KG1 (cell line): Measurements from ENCODE around the gene BCAS4.

Experiments used
- DNase-seq: peaks from one replicate; lab custom pipeline; 2025; lab: John Stamatoyannopoulos, UW

BCAS4 gene

DNA sequence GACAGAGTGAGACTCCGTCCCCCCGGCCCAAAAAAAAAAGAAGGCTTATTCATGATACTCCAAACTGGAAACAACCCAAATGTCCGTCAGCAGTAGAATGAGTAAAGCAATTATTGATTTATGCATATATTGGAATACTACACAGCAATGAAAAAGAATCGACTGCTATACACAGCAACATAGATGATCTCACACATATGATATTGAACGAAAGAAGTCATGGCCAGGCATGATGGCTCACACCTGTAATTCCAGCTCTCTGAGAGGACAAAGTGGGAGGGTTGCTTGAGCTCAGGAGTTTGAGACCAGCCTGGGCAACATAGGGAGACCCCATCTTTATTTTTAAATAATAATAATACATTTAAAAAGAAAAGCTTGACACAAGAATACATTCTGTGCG, 28.5 kb downstream of the BCAS4 start:
- no peak for DNase-seq

DNA sequence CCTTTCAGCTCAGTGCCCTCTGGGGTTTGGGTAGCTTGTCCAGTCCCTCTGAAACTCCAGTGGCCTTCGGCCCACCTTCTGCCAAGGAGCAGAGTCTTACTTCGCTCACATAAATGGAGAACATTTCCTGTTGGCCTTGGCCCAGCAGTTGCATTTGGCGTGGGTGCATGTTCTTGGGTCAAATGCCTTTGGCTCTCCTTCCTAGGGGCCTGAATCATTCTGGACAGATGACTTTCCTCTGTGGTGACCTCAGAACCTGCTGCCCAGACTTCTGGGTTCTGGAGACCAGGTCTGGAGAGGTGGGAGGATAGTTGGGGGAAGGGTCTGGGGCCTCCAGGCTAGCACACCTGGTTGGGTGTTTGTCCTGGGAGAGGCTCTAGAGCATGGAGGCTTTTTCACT, 29.3 kb downstream of the BCAS4 start:
- no peak for DNase-seq

DNA sequence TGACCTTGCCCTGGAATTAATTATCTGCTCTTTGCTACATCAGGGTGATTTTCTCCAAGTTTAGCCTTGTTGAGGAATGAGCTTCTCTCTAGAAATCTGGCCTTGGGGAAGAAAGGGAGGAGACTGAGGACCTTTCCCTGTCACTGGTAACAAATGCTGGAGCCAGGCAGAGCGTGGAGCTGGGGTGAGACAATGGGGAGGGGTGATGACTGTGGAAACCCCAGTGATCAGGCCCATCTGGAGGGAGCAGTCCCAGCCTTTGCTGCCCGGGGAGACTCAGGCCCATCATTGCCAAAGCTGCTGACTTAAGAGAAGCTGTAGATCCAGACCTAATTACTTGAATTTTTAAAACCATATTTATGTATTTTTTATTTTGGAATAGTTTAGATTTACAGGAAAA, 31.3 kb downstream of the BCAS4 start:
- no peak for DNase-seq

DNA sequence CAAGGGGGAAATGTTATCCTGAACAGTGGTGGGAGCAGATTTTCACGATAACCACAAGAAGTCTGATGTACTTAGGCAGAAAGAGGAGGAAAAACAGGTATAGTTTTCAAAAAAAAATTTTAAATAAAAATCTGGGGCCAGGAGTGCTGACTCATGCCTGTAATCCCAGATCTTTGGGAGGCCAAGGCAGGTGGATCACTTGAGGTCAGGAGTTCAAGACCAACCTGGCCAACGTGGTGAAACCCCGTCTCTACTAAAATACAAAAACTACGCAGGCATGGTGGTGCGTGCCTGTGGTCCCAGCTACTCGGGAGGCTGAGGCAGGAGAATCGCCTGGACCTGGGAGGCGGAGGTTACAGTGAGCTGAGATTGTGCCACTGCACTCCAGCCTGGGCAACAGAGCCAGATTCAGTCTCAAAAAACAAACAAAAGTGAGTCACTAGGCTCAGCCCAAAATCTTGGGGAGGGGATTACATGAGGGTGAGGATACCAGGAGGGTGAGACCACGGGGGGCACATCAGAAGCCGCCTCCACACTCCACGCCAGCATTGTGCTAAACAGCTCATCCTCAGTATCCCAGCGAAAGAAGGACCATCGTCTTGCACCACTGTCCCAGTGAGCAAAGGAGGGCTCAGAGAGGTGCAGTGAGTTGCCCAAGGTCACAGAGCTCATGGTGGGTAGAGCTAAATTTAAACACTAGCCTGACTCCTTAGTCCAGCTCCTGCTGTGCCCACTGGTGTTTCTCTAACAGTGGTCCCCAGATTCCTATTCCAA, 33.7 kb downstream of the BCAS4 start:
- DNase-seq, result no peak

DNA sequence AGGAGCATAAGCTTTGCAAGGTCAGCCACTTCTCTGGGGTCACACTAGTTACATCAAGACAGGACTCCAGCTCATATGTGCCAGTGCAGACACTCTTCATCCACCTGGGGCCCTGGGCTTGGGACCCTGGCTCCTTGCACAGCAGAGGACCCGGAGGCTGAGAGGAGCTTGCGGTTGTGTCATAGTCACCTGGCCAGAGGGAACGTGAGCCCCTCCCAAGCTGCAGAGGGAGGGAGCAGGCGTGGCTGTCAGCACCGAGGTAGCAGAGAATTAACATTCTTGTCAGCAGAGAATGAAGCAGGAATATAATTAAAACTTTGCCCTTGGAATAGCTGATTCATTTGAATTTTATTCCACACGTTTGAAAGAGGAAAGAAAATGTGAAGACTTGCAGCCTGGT, 36.8 kb downstream of the BCAS4 start:
- DNase-seq, result no peak

DNA sequence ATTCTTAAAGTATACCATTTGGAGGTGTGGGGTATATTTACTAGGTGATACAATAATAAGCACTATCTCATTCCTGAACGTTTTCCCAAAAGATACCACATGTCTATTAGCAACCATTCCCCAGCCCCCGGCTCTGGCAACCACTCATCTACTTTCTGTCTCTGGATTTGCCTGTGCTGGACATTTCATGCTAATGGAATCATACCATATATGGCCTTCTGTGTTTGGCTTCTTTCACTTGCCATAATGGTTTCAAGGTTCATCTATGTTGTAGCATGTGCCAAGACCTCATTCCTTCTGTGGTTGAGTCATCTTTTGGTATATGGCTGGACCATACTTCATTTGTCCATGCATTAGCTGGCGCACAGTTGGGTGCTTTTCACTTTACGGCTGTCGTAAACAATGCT, 39.7 kb downstream of the BCAS4 start:
- no peak for DNase-seq

DNA sequence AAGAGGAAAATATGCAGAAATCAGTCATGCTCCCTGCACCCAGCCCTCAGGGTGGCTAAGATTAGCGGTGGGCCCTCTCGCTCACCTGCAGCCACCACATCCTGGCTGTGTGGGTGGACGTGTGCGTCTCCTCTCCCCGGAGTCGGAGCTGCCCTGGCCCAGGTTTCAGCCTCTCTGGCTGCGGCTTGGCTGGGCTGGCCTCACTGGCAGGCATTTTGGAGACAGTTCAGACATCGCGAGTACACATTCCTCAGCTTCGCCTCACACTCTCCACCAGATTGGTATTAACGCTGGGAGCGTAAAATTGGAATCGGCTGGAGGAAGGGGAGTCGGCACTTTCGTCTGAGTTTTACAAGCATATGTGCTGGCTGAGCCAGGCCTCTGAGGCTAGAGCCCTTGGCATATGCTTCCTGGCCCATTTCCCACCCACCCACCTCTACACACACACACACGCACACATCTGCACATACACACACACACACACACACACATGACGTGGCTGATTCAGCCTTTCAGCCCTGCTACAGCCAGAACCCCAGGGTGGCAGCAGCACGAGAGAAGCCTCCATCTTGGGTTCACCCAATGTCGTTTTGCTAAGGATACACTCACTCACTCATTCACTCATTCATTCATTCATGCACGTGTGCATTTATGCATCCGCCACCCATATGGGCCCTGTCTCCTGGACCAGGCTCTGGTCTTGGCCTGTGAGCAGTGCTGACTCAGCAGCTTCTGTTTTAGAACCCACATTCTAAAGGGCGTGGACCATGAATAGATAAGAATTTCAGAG, 42.9 kb downstream of the BCAS4 start:
- no peak for DNase-seq

DNA sequence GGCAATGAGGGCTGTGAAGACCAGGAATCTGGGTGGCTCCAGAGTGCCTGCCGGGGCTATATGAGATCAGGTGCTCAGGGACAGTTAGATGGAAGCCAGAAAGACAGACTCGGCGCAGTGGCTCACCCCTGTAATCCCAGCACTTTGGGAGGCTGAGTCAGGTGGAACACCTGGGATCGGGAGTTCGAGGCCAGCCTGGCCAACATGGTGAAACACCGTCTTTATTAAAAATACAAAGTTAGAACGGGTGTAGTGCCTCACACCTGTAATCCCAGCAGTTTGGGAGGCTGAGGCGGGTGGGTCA, 43.4 kb downstream of the BCAS4 start:
- DNase-seq, result no peak

DNA sequence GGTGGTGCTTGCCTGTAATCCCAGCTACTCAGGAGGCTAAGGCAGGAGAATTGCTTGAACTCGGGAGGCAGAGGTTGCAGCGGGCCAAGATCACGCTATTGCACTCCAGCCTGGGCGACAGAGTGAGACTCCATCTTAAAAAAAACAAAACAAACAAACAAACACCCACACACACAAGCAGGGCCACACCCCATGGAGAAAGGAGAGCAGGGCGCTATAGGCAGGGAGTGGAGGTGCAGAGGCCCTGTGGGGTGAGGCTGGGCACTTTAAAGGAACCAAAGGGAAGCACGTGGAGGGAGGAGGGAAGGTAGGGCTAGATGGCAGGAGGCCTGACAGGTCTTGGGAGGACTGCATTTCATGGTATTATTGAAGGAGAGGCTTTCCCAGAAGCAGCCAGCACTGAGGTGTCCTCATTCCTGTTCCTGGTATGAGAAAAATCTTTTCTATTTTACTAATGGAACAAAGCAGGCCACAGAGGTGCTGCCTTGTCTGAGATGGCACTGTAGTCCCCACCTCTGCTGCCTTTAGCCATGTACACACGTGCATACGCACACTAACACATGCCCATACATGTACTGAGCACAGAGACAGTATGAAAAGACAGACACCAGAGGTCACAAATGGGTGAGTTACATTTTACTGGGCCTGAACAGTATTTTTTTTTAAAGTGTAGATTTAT, 44.0 kb downstream of the BCAS4 start:
- DNase-seq, result no peak

DNA sequence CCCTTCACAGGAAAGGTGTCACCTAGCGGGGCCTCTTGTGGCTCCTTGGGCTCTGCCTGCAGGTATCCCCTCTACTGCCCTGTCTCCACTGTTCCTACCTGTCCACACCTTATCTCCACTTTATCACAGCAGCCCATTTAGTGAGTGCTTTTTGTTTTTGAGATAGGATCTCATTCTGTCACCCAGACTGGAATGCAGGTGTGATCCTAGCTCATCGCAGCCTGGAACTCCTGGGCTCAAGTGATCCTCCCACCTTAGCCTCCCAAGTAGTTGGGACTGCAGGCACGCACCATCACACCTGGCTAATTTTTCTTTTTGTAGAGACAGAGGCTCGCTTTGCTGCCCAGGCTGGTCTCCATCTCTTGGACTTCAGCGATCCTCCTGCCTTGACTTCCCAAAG, 48.0 kb downstream of the BCAS4 start:
- DNase-seq, result no peak

DNA sequence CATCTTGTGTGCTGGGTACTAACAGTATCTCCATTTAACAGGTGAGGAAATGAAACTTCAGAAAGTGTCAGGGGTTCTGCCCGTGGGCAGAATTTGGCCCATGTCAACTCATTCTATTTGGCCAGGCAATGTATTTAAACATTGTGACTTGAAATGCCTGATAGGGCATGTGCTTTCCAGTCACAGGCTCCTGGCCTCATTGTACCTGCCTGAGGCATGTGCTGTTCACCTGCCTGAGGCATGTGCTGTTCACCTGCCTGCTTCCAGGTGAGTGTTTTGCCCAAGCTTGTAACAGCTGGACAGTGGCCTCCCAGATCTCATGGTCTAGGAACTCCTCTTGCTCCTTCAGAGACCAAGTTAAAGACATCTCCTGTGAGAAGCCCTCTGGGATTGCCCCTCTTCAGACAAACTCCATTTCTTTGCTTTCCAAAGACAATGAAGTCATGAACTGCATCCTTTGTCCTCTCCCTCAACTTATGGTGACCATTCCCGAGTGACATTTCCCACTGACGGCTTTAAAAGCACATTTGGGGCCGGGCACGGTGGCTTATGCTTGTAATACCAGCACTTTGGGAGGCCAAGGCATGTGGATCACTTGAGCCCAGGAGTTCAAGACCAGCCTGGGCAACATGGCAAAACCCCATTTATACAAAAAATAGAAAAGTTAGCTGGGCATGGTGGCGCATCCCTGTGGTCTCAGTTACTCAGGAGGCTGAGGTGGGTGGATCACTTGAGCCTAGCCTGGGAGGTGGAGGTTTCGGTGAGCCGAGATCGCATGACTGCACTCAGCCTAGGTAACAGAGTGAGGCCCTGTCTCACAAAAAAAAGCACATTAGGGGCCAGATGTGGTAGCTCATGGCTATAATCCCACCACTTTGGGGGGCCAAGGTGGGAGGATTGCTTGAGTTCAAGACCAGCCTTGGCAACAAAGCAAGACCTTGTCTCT, 48.7 kb downstream of the BCAS4 start:
- no peak for DNase-seq

DNA sequence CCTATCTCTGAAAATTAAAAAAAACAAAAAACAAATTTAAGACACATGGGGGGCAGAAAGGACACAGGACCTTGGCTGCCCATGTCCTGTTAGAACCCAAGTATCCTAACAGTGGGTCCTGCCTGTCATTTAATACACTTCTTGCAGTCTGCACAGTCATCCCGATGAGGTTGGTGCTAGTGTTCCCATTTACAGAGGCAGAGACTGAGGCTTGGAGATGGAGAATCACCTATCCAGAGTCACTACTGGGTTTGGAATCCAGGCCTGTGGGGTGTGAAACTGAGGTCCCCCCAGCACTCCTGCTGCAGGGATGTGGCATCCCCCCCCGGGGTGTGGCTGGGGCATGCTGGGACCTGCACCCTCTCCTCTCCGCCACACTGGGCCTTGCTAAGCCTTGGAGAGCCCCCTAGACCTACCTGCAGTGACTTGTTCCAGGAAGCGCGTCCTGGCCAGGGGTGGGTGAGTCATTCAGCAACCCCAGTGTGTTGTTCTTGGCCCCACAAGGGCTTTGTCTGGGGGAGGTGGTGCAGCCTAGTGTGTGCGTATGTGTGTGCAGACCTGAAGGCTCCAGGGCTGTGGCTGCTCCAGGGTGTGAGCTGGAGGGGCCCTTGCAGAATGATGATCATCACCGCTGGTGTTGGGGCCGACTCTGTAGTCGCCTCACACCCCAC, 49.7 kb downstream of the BCAS4 start:
- DNase-seq, result no peak

DNA sequence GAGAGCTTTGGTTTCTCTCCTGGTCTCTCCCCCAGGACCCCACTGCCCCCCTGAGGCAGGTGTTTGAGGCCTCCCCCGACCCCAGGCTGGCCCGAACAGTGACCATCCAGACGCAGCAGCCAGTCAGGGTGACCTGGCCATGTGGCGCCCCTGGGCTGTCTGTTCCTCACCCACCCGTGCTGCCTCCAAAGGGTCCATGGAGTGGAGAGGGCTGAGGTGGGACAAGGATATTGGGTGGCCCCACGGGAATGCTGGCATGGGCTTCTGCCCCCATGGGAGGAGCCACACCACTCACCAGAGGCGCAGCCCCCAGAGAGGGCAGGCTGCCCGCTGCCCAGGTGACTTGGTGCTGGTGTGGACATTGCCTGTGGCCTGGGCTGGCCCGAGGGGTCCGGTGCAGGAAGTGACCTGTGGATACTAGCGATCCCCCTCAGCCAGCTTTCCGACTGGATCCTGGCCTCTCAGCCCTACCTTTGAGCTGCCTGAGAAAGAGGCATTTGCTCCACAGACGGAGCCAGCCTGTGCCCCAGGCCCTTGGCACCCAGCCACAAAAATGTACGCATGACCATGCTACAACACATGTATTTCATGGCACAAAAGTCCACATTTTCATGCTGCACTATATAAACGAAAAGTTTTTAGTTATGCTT, 50.8 kb downstream of the BCAS4 start:
- no peak for DNase-seq

DNA sequence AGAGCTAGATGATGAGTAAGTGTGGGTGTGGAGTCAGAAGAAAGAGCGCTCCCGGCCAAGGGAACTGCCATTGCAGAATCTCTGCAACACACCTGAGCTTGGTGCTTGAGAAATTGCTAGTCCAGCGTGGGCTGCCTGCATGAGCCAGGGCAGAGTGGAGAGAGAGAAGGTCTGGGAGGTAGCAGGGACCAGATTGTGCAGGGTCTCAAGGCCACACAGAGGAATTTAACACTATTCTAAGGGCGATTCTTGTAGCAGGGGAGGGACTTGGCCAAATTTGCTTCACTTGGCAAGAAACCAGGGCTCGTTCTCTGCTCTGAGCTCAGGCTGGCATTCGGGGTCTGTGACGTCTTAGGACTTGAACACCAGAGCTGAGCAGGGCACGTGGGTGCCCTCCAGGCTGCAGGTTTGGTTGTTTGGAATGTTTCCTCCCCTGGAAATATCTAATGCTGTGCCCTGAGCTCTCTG, 53.5 kb downstream of the BCAS4 start:
- DNase-seq, result no peak

DNA sequence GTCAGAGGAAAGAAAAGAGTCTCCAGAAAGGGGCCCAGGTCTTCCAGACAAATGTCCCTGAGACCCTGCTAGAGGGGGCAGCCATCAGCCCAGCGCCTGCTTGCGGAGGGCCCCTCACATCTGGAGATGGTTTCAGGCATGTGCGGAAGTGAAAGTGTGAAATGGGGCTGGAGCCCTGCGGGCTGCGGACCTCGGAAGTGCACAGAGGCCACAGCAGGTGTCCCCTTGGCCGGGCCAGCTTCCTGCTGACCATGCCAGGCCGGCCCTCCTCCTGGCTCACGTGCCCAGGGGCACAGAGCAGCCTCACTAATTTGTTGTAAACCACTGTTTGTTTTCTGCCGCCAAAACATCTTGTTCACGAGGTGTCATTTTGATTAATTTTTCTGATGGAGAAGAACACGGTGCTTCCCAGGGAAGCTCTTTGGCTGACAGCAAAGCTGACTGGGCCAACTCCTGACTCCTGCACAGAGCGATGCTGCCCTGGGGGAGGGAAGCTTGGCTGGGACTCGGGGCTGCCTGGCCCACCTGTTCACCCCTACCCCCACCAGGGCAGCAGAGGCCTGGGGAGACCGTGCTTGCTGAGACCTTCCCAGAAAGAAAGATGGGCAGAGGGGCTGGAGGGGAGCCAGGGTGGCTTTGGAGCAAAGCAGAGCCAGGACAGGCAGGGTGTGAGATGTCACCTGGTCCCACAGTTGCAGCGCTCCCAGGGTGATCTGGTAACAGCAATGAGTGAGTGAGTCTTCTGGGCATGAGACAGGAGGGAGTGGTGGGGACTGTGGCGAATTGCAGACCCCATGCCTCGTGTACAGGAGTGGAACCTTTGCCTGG, 54.2 kb downstream of the BCAS4 start:
- no peak for DNase-seq

DNA sequence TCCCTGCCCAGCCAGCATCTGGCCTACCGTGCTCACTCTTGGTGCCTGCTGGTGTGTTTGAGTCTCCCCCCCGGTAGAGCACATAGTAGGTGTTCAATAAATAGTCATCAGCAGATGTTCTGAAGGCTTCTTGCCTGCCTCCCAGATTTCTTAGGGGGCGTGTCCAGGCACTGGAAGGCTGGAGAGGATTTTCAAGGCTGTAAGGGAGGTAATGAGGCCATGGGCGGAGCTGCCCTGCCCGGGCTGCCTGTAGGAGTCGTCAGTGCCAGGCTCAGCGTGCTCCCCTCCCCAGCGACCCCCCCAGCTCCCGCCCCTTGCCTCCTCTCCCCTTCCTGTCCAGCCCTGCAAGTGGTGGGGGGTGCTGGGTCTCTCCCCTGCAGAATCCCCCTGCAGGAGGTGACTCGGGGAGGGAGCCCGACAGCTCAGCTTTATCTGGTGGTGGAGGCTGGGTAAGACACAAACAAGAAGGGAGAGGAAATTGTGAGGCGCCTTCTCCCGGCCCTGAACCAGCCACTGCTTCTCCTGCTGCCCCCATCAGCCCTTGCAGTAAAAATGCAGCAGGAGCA, 55.9 kb downstream of the BCAS4 start:
- DNase-seq, result no peak

DNA sequence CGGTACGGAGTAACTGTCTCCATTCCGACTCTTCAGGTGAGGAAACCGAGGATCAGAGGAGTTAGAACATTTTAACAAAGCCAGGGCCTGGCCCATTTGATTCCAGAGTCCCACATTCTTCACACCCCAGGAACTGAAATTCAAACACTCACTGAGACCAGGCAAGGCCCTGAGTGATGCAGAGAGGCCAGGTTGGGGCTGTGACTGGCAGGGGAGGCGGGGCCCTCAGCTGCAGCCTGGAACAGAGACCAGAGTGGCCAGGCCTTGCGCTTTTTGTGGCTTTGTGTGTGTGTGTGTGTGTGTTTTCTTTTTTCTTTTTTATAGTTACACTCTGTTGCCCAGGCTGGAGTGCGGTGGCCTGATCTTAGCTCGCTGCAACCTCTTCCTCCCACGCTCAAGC, 57.2 kb downstream of the BCAS4 start:
- DNase-seq, result no peak

DNA sequence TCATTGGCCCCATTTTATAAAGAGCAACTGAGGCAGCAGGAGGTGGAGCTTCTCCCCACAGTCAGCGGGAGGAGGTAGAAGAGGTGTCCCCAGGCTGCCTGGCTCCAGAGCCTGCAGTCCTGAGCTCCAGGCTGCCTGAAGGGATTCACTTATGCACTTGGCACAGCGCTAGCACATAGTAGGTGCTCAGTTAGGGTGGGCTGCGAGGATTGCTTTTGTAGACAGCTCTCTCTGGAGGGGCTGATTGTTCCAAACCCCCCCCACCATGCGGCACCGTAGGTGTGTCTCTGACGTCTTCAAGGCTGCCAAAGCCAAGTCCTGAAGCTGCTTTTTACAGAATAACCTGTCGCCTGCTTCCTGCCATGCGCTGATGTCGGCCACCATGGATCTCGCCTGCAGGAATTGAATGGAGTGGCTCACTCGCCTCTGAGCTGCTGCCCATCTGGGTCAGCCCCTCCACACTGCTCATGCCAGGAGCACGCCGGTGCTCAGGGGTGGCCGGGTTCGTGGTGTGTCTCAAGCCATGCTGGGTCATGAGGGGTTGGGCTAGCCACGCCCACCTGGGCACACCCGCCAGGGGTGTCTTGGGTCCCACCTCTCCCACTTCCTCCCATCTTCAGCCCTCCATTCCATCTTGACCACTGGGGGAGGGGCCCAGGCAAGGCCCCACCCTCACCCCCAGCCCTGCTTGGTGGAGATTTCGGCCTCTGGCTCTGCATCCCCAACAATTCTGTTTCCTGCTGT, 59.8 kb downstream of the BCAS4 start:
- DNase-seq, result no peak
